HG02938 (cell line): ENCODE measurements around the gene PRPF38B.
A peak's percentile ranks its signal among the peaks of the same experiment; 100 is the strongest.

Experiments
- ATAC-seq: cut with Tn5 transposase; IDR thresholded peaks from one replicate; pipeline ENCODE4 v1.9.1; 2021; ENCODE audit warnings: mild to moderate bottlenecking, moderate library complexity; ENCODE audit not compliant: unreplicated experiment

PRPF38B gene

GRCh38 chr1:108717774-108718316 is 25.7 kb downstream of the PRPF38B start:
- ATAC-seq = no peak

- no peak for ATAC-seq
Measured at GRCh38 chr1:108718927-108719655, 27.0 kb downstream of the PRPF38B start.

GRCh38 chr1:108719656-108720435 is 27.7 kb downstream of the PRPF38B start:
- ATAC-seq = no peak

DNA sequence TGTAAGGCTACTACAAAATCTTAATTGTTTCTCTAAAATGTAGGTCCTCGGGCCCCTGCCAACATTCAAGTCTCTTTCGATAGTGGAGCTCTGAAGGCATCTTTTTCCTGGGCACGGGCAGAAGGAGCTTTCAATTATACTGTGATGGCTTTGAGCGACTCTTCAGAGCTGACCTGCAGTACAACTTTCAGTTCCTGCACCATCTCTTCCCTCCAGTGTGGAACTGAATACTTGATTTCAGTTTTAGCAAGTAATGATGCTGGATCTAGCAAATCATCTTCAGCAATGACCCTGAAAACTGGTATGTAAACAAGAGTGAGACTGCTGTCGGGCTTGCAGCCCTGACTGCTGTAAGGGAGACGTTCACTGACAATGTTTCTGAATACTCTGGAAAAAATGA is 30.2 kb downstream of the PRPF38B start:
- ATAC-seq = no peak

DNA sequence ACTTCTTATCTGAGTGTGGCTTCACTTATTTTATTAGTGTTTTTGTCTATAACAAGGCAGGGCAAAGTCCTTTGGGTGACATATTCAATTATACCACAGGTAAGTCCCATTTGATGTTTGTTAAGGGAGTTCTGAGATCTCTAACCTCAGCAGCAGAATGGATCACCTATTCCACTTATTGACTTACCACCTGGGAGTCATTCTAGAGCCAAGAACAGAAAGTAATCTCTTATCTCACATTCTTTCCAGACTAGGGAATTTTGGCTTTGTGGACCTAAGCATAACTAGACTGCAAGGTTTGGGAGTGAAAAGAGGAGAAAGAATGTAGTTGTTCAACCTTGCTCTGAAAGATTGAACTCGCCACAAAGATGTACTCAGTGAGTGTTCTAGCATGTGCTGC is 33.8 kb downstream of the PRPF38B start:
- ATAC-seq = no peak

DNA sequence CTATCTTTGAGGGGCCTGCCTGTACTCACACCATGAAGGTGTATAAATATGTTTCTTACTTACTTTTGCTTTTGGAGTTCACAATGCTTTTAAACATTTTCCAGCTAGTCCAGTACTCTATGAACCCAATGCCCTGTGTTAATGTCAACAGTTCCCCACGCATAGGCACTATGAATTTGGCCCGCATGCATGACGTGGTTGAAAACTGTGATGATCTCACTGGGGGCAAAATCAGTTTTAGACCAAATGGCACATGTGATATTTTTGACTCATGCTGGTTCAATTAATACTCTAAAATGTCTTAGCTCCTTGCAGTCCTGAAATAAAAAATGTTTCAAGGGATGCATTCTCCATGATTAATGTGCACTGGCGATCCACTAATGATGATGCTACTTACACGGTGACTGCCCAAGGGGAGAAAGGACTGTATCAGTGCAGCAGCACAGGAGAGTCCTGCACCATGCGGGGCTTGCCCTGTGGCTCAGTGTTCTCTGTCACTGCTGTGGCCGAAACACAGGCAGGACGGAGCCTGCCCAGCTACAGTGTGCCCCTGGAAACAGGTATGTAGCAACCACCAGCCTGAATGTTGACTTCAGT is 36.3 kb downstream of the PRPF38B start:
- no peak for ATAC-seq

DNA sequence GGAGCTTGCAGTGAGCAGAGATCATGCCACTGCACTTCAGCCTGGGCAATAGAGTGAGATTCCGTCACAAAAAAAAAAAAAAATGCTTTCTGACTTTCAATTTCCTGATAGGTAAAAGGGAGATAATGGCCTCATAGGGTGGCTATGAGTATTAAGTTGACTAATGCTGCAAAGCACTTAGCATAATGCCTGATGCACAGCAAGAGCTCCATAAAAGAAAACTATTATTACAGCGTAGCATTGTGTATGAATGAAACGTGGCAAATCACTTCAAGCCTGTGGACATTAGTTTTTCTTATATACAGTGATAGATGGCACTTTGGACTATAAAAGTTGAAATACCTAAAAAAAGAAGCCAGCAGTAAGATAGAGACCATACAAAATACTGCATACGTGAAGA is 37.4 kb downstream of the PRPF38B start:
- no peak for ATAC-seq

DNA sequence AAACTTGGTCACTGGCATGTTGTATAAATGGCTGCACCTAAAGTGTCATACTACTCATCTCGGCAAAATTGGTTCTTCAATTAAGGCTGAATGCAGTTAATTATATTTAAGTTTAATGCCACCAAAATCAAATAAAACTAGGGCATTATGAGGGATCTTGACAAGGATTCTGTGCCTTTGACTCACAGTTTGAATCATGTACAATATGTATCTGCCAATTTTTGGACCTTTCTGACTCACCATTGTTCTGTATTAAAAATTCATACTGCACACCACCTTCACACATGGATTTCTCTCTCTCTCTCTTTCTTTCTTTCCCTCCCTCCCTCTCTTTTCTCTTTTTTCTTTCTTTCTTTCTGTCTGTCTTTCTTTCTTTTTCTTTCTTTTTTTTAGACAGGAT is 40.3 kb downstream of the PRPF38B start:
- no peak for ATAC-seq

GRCh38 chr1:108734171-108734865 is 42.2 kb downstream of the PRPF38B start:
- no peak for ATAC-seq

DNA sequence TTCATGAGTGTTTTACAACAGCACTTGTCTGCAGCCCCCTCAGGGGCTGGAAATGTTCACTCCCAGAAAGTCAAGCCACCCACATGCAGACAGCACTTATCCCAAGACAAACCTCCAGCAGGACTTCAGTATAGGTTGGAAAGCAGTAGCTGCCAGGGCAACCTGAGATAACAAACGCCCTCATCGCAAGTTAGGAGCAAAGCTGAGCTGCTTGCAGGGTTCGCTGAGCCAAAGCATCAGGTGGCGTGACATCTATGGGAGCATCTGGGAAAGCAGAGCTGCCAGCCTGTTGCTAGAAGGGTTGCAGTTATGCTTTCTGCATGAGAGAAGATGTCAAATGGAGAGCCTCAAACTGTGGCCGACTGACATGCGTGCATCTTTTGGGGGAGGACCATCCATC is 50.1 kb downstream of the PRPF38B start:
- ATAC-seq = no peak

GRCh38 chr1:108745980-108746381 is 53.9 kb downstream of the PRPF38B start:
- no peak for ATAC-seq

DNA sequence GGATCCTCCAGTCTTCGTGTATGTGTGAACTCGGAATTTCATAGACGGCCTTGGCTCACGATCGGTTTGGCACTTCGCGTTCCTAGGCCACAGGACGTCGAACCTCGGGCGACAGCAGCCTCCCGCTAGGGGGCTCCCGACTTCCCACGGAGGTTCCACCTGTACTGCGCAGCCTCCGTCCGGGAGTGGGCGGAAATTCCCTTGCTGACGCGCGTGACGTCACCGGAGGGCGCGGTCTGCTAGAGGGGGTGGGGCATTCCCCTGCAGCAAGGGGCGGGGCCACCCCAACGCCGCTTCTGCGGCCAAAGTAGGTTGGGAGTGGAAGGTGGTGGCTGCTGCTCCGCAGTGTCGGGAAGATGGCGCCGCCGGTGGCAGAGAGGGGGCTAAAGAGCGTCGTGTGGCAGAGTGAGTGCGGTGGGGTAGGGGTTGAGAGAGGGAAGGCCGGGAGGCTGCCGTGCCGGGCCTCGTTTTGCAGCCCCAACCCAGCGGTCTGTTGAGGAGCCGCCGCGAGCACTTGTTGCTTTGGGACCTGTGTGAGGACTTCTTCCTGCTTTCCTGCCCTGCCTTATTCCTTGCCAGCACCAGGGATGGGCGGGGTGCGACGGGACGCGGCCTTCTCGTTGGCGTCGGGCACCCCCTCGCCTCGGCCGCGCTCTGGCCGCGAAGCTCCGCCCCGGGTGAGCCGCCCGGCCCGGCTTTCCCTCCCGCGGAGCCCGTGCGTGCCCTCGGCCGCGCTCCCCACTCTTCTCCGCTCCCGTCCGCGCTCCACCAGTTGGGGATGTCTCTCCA is 54.5 kb downstream of the PRPF38B start, which contains the start of gene STXBP3:
Gene STXBP3, plus strand, starts transcription at position 293 of the 789 bp plus-strand sequence. Its CDS starts 64 bp downstream, at position 357.
- ATAC-seq = peak; percentile 92

DNA sequence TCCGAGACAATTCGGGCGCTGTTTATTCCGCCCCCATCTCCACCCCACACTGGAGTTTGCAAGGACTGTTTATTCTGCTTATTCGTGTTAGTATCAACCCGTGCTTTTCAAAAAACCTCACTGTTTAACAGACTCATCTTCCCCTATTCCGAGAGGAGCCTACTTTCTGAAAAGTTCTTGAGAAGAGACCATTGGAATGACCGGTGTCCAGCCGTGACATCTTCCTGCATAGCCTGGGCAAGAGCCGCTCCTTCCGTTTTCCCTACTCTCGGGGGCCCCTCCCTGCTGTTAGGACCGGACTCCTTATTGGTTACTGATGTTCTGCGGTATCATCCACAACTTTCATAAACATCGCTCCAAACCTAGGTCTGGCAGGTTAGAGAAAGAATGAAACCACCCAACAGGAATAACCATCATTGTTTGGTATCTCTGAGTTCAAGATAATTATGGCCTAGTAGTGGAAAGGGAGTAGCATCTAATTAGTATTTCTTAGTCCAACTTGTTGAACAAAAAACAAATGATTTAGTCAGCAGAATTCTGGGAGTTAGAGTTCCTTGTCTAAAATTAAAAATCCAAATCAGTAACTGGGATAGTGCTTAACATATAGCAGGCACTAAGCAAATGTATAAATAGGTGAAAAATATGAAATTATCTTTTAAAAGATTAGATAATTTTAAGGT is 55.2 kb downstream of the PRPF38B start:
- peak; percentile 28 for ATAC-seq

- no peak for ATAC-seq
Measured at GRCh38 chr1:108747898-108748297, 55.8 kb downstream of the PRPF38B start.

GRCh38 chr1:108749081-108749480 is 57.0 kb downstream of the PRPF38B start:
- ATAC-seq = no peak

DNA sequence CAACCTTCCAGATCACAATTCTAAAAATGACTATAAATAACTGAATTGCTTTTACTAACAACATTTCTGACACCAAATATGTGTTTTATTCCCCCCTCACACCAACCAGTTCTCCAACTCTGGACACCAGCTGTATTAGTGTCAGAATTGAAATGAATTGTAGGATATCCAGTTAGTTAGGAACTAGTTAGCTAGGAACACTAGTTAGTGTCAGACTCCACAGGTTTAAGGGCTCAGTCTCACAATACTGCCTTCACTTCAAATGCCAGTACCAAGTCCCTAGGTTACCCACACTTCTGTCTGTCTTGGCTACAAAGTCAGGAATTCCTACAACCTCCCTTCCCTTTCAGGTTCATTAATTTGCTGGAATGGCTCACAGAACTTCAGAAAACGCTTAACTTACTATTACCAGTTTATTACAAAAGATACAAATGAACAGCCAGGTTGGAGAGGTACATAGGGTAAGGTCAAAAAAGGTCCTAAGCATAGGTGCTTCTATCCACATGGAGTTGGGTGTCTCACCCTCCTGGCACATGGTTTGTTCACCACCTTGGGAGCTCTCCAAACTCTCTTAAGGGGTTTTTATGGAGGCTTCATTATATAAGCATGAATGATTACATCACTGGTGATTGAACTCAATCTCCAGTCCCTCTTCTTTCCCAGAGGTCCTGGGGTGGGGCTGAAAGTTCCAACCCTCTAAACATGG is 58.5 kb downstream of the PRPF38B start:
- no peak for ATAC-seq
